HepG2 (cell line): Measurements from ENCODE around the gene EFNA2. TPM values are rescaled to one million over a fixed set of nuclear protein-coding genes. Genes with fewer than 3 reads are reported as not detected.

Source experiments
- CBX1 ChIP-seq: IDR thresholded peaks from one replicate; pipeline ENCODE4 v1.6.1; 2016; ENCODE audit warnings: antibody characterized with exemption, low read depth
- FOXM1 ChIP-seq: sonication (generic); formaldehyde crosslinking; IDR thresholded peaks from 2 replicates; pipeline ENCODE4 v1.5.0; 2020; ENCODE audit warnings: missing genetic modification reagents
- JUND ChIP-seq: sonication (generic); formaldehyde crosslinking; IDR thresholded peaks from 2 replicates; pipeline ENCODE4 v1.8.0; 2022; ENCODE audit warnings: mild to moderate bottlenecking, missing genetic modification reagents
- PHF20 ChIP-seq: sonication (generic); formaldehyde crosslinking; IDR thresholded peaks from 2 replicates; pipeline ENCODE4 v1.5.0; 2020; ENCODE audit warnings: mild to moderate bottlenecking, missing genetic modification reagents
- POLR2AphosphoS2 ChIP-seq: IDR thresholded peaks from 2 replicates; pipeline ENCODE4 v1.6.1; 2011; ENCODE audit warnings: low read depth, low read length, improper control_type of control experiment
- SAP130 ChIP-seq: IDR thresholded peaks from 2 replicates; pipeline ENCODE4 v1.6.1; 2016; ENCODE audit warnings: low read depth
- SNAPC2 ChIP-seq: sonication (generic); formaldehyde crosslinking; IDR thresholded peaks from 2 replicates; pipeline ENCODE4 v1.8.1; 2022; ENCODE audit warnings: mild to moderate bottlenecking, missing genetic modification reagents
- SNRNP70 ChIP-seq: fragments of 200-400 bp; formaldehyde crosslinking; IDR thresholded peaks from 2 replicates; pipeline ENCODE4 v1.6.1; 2017; ENCODE audit warnings: mild to moderate bottlenecking, low read depth, low read length, moderate library complexity
- ZNF296 ChIP-seq: sonication (generic); formaldehyde crosslinking; conservative IDR thresholded peaks from 2 replicates; pipeline ENCODE4 v1.5.0; 2020; ENCODE audit warnings: mild to moderate bottlenecking, missing genetic modification reagents
- ZNF749 ChIP-seq: sonication (generic); formaldehyde crosslinking; IDR thresholded peaks from 2 replicates; pipeline ENCODE4 v1.8.0; 2022; ENCODE audit warnings: mild to moderate bottlenecking, missing genetic modification reagents, moderate library complexity, borderline replicate concordance
- ZNF773 ChIP-seq: sonication (generic); formaldehyde crosslinking; IDR thresholded peaks from 2 replicates; pipeline ENCODE4 v1.4.0; 2020; ENCODE audit warnings: missing genetic modification reagents, borderline replicate concordance
- ZSCAN21 ChIP-seq: sonication (generic); formaldehyde crosslinking; IDR thresholded peaks from 2 replicates; pipeline ENCODE4 v1.8.0; 2022; ENCODE audit warnings: mild to moderate bottlenecking, missing genetic modification reagents, moderate library complexity, borderline replicate concordance
- ZZZ3 ChIP-seq: sonication (generic); formaldehyde crosslinking; IDR thresholded peaks from 2 replicates; pipeline ENCODE4 v1.4.0; 2020; ENCODE audit warnings: missing genetic modification reagents, mild to moderate bottlenecking, borderline replicate concordance
- polyA plus RNA-seq, 8 experiments: library from polyadenylated mRNA; depleted of rRNA in 3 of 8; stranded (reverse) in 7 of 8; unstranded in 1 of 8; fragments of >200 nt; fragmentation: Illumina TruSeq in 4 of 8; extraction: Trizol in 4 of 8; gene quantifications; 2 replicates each; pipeline versions ENCODE4 v1.2.1 to v1.2.3, GENCODE V29; 2011 to 2016; ENCODE audit warnings: low read depth in 4 of 8, missing spikeins in 1 of 8, mixed read lengths in 1 of 8; ENCODE audit not compliant: insufficient read depth in 1 of 8
- total RNA-seq, 5 experiments: library from RNA; depleted of rRNA; stranded (reverse); fragments of >200 nt; fragmentation: Illumina TruSeq; extraction: Trizol; gene quantifications; 2 replicates each; pipeline ENCODE4 v1.2.3, GENCODE V29; 2016; ENCODE audit warnings: low read depth in 1 of 5
- TF ChIP-seq, protein P1 (sequence below): sonication (generic); formaldehyde crosslinking; IDR thresholded peaks from 2 replicates; pipeline ENCODE4 v1.5.0; 2020; ENCODE audit warnings: mild to moderate bottlenecking, missing genetic modification reagents, borderline replicate concordance
- TF ChIP-seq, protein P2 (sequence below): sonication (generic); formaldehyde crosslinking; IDR thresholded peaks from 2 replicates; pipeline ENCODE4 v1.5.0; 2020; ENCODE audit warnings: missing genetic modification reagents, mild to moderate bottlenecking, borderline replicate concordance
- TF ChIP-seq, protein P3 (sequence below): sonication (generic); formaldehyde crosslinking; IDR thresholded peaks from 2 replicates; pipeline ENCODE4; 2020; ENCODE audit warnings: missing genetic modification reagents, mild to moderate bottlenecking, borderline replicate concordance
- TF ChIP-seq, protein P4 (sequence below): sonication (generic); formaldehyde crosslinking; IDR thresholded peaks from 2 replicates; pipeline ENCODE4 v1.8.0; 2022; ENCODE audit warnings: missing genetic modification reagents, mild to moderate bottlenecking, moderate library complexity, borderline replicate concordance
- TF ChIP-seq, protein P5 (sequence below): sonication (generic); formaldehyde crosslinking; IDR thresholded peaks from 2 replicates; pipeline ENCODE4 v1.4.0; 2020; ENCODE audit warnings: mild to moderate bottlenecking, missing genetic modification reagents
- TF ChIP-seq, protein P6 (sequence below): sonication (generic); formaldehyde crosslinking; IDR thresholded peaks from 2 replicates; pipeline ENCODE4 v1.5.1; 2020; ENCODE audit warnings: missing genetic modification reagents, mild to moderate bottlenecking, borderline replicate concordance

Gene EFNA2
- total and polyA plus RNA-seq, 2 of the 13 experiments (the other 11 are each of a cell fraction or from before 2014, with no cell fraction given), result 6.0 to 9.9 TPM

DNA sequence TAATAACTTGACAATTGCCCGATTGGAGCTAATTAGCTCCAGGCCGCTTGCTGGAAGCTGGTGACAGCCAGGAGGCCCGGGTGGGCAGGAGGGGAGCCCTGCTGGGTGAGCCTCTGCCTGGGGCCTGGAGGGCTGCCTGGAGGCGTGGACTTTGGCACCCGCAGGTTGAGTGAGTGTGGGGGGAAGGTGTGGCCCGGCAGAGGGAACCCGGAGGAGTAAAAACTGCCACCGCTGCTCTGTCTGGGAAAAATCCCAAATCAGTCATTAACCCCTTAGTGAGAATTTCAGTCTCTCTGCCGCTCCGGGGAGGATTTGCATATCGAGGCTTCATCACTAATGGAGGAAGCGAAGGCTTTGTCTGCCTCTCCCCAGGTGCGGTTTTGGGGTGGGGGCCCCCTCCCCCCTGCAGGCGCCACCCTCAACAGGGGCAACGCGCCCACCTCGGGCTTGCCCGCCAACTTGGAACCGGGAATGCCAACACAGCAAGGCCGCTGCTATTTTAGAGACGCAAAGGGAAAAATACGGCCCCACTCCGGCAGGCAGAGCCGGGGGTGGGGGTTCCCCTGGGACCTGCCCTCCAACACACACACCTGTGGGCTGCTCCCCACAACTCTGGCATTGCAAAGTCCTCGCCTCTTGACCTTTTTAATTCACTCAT lies 6.2 kb downstream of the EFNA2 start (continued):
- TF ChIP-seq, protein P1, sequence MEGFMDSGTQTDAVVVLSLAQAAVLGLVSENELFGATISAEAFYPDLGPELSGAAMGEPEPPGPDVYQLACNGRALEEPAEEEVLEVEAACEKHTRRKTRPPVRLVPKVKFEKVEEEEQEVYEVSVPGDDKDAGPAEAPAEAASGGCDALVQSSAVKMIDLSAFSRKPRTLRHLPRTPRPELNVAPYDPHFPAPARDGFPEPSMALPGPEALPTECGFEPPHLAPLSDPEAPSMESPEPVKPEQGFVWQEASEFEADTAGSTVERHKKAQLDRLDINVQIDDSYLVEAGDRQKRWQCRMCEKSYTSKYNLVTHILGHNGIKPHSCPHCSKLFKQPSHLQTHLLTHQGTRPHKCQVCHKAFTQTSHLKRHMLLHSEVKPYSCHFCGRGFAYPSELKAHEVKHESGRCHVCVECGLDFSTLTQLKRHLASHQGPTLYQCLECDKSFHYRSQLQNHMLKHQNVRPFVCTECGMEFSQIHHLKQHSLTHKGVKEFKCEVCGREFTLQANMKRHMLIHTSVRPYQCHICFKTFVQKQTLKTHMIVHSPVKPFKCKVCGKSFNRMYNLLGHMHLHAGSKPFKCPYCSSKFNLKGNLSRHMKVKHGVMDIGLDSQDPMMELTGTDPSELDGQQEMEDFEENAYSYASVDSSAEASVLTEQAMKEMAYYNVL (CRISPR knock-in tag), result no peak
- TF ChIP-seq SAP130 (CRISPR knock-in tag), result peak; percentile 61
- no peak for TF ChIP-seq ZNF773 (CRISPR knock-in tag)
- TF ChIP-seq ZZZ3 (CRISPR knock-in tag), result no peak
- TF ChIP-seq POLR2AphosphoS2, result no peak
- no peak for TF ChIP-seq JUND (CRISPR knock-in tag)
- TF ChIP-seq, protein P2, sequence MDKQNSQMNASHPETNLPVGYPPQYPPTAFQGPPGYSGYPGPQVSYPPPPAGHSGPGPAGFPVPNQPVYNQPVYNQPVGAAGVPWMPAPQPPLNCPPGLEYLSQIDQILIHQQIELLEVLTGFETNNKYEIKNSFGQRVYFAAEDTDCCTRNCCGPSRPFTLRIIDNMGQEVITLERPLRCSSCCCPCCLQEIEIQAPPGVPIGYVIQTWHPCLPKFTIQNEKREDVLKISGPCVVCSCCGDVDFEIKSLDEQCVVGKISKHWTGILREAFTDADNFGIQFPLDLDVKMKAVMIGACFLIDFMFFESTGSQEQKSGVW (CRISPR knock-in tag), result no peak
- TF ChIP-seq SNAPC2 (CRISPR knock-in tag), result 0 out of 2 replicates have a peak, but pooled peaks have one; percentile 41
- TF ChIP-seq, protein P3, sequence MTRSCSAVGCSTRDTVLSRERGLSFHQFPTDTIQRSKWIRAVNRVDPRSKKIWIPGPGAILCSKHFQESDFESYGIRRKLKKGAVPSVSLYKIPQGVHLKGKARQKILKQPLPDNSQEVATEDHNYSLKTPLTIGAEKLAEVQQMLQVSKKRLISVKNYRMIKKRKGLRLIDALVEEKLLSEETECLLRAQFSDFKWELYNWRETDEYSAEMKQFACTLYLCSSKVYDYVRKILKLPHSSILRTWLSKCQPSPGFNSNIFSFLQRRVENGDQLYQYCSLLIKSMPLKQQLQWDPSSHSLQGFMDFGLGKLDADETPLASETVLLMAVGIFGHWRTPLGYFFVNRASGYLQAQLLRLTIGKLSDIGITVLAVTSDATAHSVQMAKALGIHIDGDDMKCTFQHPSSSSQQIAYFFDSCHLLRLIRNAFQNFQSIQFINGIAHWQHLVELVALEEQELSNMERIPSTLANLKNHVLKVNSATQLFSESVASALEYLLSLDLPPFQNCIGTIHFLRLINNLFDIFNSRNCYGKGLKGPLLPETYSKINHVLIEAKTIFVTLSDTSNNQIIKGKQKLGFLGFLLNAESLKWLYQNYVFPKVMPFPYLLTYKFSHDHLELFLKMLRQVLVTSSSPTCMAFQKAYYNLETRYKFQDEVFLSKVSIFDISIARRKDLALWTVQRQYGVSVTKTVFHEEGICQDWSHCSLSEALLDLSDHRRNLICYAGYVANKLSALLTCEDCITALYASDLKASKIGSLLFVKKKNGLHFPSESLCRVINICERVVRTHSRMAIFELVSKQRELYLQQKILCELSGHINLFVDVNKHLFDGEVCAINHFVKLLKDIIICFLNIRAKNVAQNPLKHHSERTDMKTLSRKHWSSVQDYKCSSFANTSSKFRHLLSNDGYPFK, result no peak
- TF ChIP-seq, protein P4, sequence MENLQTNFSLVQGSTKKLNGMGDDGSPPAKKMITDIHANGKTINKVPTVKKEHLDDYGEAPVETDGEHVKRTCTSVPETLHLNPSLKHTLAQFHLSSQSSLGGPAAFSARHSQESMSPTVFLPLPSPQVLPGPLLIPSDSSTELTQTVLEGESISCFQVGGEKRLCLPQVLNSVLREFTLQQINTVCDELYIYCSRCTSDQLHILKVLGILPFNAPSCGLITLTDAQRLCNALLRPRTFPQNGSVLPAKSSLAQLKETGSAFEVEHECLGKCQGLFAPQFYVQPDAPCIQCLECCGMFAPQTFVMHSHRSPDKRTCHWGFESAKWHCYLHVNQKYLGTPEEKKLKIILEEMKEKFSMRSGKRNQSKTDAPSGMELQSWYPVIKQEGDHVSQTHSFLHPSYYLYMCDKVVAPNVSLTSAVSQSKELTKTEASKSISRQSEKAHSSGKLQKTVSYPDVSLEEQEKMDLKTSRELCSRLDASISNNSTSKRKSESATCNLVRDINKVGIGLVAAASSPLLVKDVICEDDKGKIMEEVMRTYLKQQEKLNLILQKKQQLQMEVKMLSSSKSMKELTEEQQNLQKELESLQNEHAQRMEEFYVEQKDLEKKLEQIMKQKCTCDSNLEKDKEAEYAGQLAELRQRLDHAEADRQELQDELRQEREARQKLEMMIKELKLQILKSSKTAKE (CRISPR knock-in tag), result no peak
- TF ChIP-seq FOXM1 (CRISPR knock-in tag), result no peak
- TF ChIP-seq ZNF749 (CRISPR knock-in tag), result no peak
- TF ChIP-seq, protein P5, sequence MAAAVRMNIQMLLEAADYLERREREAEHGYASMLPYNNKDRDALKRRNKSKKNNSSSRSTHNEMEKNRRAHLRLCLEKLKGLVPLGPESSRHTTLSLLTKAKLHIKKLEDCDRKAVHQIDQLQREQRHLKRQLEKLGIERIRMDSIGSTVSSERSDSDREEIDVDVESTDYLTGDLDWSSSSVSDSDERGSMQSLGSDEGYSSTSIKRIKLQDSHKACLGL (CRISPR knock-in tag), result no peak
- TF ChIP-seq ZSCAN21 (CRISPR knock-in tag), result no peak
- TF ChIP-seq SNRNP70, result no peak
- no peak for TF ChIP-seq CBX1
- TF ChIP-seq ZNF296, result no peak
- TF ChIP-seq PHF20 (CRISPR knock-in tag), result no peak
- TF ChIP-seq, protein P6, sequence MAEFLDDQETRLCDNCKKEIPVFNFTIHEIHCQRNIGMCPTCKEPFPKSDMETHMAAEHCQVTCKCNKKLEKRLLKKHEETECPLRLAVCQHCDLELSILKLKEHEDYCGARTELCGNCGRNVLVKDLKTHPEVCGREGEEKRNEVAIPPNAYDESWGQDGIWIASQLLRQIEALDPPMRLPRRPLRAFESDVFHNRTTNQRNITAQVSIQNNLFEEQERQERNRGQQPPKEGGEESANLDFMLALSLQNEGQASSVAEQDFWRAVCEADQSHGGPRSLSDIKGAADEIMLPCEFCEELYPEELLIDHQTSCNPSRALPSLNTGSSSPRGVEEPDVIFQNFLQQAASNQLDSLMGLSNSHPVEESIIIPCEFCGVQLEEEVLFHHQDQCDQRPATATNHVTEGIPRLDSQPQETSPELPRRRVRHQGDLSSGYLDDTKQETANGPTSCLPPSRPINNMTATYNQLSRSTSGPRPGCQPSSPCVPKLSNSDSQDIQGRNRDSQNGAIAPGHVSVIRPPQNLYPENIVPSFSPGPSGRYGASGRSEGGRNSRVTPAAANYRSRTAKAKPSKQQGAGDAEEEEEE (CRISPR knock-in tag), result no peak
